GM21786 (cell line): ENCODE data around the gene TMPRSS7.
A peak's percentile ranks its signal among the peaks of the same experiment; 100 is the strongest.
"Not testable (repeated sequence)": the region's sequence is repeated elsewhere in the genome, so short reads cannot be mapped to it uniquely, and the experiment has no call there.

Experiments used
- ATAC-seq: cut with Tn5 transposase; IDR thresholded peaks from one replicate; pipeline ENCODE4 v1.9.1; 2021; ENCODE audit not compliant: unreplicated experiment

Gene TMPRSS7

GRCh38 chr3:112053229-112053628 is 18.7 kb downstream of the TMPRSS7 start:
- ATAC-seq, result no peak

DNA sequence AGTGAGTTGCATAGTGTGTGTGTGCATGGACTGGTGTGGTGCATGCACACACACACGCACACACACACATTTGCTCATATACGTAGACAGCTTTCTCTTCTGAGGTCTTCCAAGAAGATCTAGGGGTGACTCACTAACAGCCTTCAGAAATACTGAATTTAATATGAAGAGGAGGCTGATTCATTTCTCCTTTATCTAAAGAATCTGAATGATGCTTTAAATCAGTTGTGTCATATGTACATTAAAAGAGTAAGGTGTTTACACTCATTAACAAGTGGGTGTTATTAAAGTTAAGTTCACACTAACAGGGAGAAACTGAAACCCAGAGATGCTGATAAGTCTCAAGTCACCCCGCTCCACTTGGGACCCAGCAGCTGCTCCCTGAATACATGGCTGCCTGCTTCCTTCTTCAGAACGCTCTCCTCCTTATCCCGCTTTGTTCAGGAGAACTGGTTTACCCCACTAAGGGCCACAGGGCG is 22.0 kb downstream of the TMPRSS7 start:
- no peak for ATAC-seq

DNA sequence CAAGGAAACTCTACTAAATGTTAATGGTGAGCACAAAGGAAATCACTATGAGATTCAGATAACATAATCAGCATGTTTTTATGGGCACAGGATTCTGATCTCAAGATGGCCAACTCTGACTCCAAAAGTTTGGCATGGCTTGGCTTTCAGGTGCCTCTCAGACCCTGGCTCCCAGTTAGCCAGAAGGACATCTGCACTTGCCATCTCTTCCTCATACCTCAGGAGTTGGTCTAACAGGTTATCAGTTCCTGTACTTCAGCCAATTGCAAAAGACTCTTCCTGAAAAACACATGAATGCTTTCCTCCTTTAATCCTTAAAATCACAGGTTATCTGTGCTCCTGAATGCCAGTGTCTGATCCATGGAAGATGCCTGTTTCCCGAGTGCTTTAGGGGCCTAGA is 25.0 kb downstream of the TMPRSS7 start:
- no peak for ATAC-seq

DNA sequence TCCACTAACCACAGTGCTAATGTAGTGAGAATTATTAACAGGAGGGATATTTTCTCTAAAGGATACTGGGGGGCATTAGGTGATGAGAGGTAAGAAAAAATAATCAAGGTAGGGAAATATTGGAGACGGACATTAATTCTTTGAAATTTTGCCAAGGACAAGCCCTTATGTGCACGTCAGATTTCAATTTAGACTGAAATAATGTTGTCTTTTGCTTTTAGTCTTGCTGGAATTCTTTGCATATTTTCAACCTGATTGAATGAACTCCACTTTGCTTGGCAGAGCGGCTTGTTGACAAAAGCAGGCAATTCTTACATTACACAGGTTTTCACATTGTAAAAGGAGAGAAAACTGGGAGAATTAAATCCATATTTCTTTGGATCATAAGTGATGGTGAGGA is 26.6 kb downstream of the TMPRSS7 start:
- no peak for ATAC-seq

DNA sequence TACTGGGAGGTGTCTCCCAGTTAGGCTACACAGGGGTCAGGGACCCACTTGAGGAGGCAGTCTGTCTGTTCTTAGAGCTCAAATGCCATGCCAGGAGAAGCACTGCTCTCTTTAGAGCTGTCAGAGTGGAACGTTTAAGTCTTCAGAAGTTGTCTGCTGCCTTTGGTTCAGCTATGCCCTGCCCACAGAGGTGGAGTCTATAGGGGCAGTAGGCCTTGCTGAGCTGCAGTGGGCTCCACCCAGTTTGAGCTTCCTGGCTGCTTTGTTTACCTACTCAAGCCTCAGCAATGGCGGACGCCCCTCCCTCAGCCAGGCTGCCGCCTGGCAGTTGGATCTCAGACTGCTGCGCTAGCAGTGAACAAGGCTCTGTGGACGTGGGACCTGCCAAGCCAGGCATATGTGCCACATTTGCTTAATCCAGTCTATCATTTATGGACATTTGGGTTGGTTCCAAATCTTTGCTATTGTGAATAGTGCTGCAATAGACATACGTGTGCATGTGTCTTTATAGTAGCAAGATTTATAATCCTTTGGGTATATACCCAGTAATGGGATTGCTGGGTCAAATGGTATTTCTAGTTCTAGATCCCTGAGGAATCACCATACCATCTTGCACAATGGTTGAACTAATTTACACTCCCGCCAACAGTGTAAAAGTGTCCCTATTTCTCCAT is 38.0 kb downstream of the TMPRSS7 start:
- not testable (repeated sequence) for ATAC-seq

- no peak for ATAC-seq
These were observed 39.5 kb downstream of the TMPRSS7 start for GRCh38 chr3:112074006-112074405.

- ATAC-seq, result peak; percentile 84
These were observed 40.3 kb downstream of the TMPRSS7 start for GRCh38 chr3:112074616-112075497.

- ATAC-seq, result peak; percentile 42
These were observed 43.9 kb downstream of the TMPRSS7 start for GRCh38 chr3:112078125-112079083.

DNA sequence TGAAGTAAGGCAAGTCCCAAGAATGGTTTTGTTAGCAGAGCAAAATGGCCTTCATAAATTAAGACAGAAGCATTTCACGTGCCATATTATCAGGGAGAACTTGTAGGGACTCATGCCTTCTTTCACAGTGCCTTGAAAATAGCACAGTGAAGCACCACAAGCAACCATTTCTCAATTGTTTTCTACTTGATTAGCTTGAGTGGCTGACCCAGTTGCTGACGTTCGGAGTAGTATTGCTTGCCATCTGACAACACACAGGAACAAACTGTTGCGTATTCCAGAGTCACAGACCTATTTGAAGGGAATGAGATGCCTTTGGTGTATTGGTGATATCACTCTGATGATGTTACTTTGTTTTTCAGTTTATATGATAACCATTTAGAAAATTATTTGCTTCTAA is 48.7 kb downstream of the TMPRSS7 start:
- ATAC-seq, result no peak

- no peak for ATAC-seq
These were observed 50.6 kb downstream of the TMPRSS7 start for GRCh38 chr3:112084980-112085705.

DNA sequence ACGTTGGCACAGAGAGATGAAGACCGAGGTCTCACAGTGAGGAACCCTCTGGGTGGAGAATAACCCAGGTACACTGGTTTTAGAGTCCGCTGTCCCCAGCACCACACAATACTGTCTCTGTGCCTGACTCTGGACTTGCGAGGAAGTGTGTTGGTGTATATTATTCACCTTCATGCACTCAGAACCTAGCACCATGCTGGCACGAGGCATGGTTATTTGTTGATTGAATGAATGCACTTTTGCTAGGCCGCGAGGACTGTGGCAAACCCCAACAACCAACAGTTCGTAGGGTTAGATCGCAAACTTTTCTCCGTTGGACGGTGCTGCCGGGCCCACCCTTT is 51.2 kb downstream of the TMPRSS7 start:
- ATAC-seq, result no peak

DNA sequence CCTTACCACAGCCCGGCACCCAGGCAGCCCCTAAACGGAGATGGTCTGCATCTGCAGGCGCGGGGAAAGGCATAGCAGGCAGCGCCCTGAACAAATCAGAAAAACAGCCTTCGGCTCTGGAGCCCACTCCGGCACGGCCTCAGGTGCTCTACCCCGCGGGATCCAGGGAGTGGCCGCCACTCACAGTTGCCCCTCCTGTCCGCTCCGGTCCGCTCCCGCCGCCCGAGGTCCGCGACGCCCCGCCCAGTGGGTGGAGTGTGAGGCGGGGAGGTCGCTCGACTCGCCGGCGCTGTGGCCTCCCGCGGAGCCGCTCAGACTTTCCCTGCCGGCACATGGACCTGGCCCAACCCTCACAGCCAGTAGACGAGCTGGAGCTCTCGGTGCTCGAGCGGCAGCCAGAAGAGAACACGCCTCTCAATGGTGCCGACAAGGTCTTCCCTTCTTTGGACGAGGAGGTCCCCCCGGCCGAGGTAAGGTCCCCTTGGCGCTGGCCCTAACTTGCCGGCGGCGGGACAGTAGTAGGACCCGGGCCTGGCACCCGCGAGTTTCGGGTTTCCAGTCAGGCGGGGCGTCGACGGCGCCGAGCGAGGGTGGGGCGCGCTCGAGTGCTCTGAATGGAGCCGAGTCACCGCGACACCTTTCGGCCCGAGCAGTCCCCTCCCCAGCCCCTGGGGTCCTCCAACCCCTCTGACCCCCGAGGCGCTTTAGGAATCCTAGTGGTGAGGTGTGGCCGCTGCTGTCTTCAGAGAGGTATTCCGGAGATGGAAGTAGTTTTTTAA is 51.7 kb downstream of the TMPRSS7 start, which contains the start of gene C3orf52:
Gene C3orf52 (plus strand): TSS at position 314 of the 779 bp plus-strand sequence. CDS start 19 bp downstream, at position 333.
- ATAC-seq, result peak; percentile 85

GRCh38 chr3:112086875-112087524 is 52.5 kb downstream of the TMPRSS7 start:
- ATAC-seq, result no peak

DNA sequence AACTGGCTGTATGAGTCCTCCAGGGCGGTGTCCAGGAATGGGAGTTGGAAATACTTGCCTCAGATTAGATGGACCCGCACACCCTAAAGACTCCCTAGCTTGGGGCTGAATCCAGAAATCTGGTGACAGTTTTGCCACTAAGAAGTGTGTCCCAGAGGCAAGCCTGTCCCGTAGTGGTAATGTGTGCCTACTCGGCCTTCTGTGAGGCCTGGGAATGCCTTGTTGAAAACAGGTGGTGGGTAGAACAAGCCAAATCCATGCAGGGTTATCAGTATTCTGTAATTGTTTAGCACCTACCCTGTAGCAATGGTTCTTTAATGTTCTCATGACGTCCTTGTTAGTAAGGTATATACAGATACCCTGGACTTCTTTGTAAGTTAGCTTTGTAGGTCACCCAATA is 53.2 kb downstream of the TMPRSS7 start:
- ATAC-seq, result no peak

DNA sequence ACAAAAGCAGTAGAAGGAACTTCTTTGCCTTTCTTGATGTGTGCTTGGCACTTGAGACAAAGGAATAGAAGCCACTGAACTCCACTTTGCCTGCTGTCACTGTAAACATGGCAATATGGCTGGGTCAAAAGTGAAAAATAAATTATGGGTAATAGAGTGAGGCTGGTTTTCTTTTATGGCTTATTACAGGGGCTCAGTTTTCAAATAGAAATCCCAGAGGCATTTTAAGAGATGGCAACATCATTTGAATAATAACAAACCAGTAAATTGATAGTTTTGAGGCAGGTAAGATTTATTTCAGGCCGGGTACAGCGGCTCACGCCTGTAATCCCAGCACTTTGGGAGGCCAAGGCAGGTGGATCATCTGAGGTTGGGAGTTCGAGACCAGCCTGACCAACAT is 54.4 kb downstream of the TMPRSS7 start:
- ATAC-seq, result no peak

DNA sequence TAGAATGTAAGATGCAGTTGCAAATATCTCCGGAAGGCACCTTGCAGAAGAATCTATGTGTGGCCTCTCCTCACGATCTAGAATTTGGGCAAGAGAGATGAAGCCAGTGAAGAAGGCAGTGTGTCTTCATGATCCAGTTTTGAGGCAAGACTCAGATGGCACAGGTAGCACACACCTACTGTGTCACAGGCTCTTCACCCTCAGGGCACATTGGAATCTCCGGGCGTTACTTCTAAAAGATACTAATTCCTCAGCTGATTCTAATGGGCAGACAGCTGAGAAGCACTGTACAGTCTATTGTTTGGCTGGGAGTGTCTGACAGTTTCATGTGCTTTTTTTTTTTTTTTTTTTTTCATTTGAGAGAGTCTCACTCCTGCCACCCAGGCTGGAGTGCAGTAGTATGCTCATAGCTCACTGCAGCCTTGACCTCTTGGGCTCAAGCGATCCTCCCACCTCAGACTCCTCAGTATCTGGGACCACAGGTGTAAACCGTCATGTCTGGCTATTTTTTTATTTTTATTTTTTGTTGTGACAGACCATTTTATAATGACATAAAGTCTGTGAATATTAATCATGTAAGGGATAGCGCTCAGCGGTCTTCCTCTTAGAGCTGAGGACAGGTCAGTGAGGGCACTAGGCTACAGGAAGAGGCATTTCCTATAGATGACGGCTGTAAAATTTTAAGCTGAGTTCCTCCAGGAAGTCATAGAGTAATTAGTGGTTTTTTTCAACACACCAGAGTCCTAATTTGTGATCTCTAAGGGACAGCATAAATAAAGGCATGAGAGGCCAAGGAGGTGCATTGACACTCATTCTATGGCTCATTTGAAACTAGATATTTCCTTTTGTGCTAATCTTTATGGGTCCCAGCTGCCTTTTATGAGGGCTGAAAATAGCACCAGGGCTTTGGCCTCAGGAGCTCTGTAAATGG is 55.7 kb downstream of the TMPRSS7 start:
- ATAC-seq, result no peak

- no peak for ATAC-seq
These were observed 56.5 kb downstream of the TMPRSS7 start for GRCh38 chr3:112090887-112091586.
